ENCODE measurements around the gene TRIM72.

Gene TRIM72

GRCh38 chr16:31183432-31184428 is 30.2 kb upstream of the TRIM72 start:
- no peak overlapping the region for H3K4me3 ChIP-seq (ENCODE audit: low read length)

GRCh38 chr16:31184888-31185287 is 29.0 kb upstream of the TRIM72 start:
- H2AFZ ChIP-seq (ENCODE audit: low read depth, low read length) = no peak overlapping the region
- H3K9ac ChIP-seq (ENCODE audit: low read length) = no peak overlapping the region
- H3K79me2 ChIP-seq (ENCODE audit: low read length) = peaks cover 100% of the 10 kb centered on the region
- H3K4me2 ChIP-seq (ENCODE audit: low read length) = no peak overlapping the region
- peaks cover 93% of the 10 kb centered on the region for H4K20me1 ChIP-seq (ENCODE audit: insufficient read depth, low read length)
- H3K27me3 ChIP-seq (ENCODE audit: low read depth, low read length) = no peaks in the 10 kb centered on the region
- TF ChIP-seq CTCF (IDR thresholded peaks at IDR 0.05; ENCODE audit: low read depth, low read length) = no peak
- TF ChIP-seq EZH2phosphoT487 (IDR thresholded peaks at IDR 0.05; ENCODE audit: low read depth) = no peak
- no peaks in the 10 kb centered on the region for H3K9me3 ChIP-seq (ENCODE audit: insufficient read depth, low read length)
- no peak overlapping the region for H3K27ac ChIP-seq (ENCODE audit: low read length)
- H3K4me3 ChIP-seq (ENCODE audit: low read length) = no peak overlapping the region
- H3K4me1 ChIP-seq (ENCODE audit: low read length) = peaks cover 13% of the 10 kb centered on the region
- peaks cover 90% of the 10 kb centered on the region for H3K36me3 ChIP-seq (replicated peaks; ENCODE audit: low read depth, low read length)

More at GRCh38 chr16:31183432-31184428, 30.2 kb upstream of the TRIM72 start:
- peaks cover 14% of the 10 kb centered on the region for H3K4me1 ChIP-seq (ENCODE audit: low read length)
- H3K36me3 ChIP-seq (replicated peaks; ENCODE audit: low read depth, low read length) = peaks cover 78% of the 10 kb centered on the region
- no peak for TF ChIP-seq EZH2phosphoT487 (IDR thresholded peaks at IDR 0.05; ENCODE audit: low read depth)
- TF ChIP-seq CTCF (IDR thresholded peaks at IDR 0.05; ENCODE audit: low read depth, low read length) = no peak
- no peaks in the 10 kb centered on the region for H3K27me3 ChIP-seq (ENCODE audit: low read depth, low read length)
- peaks cover 96% of the 10 kb centered on the region for H3K79me2 ChIP-seq (ENCODE audit: low read length)
- H3K9me3 ChIP-seq (ENCODE audit: insufficient read depth, low read length) = no peaks in the 10 kb centered on the region
- no peak overlapping the region for H2AFZ ChIP-seq (ENCODE audit: low read depth, low read length)
- no peak overlapping the region for H3K27ac ChIP-seq (ENCODE audit: low read length)
- H3K9ac ChIP-seq (ENCODE audit: low read length) = no peak overlapping the region
- peaks cover 82% of the 10 kb centered on the region for H4K20me1 ChIP-seq (ENCODE audit: insufficient read depth, low read length)
- H3K4me2 ChIP-seq (ENCODE audit: low read length) = 0 out of 2 replicates have a peak overlapping the region, but pooled peaks have one; percentile 98

- no peak overlapping the region for H3K4me2 ChIP-seq (ENCODE audit: low read length)
These were observed 28.6 kb upstream of the TRIM72 start for GRCh38 chr16:31185339-31185738.

More at GRCh38 chr16:31185339-31185738, 28.6 kb upstream of the TRIM72 start:
- H3K79me2 ChIP-seq (ENCODE audit: low read length) = peaks cover 100% of the 10 kb centered on the region
- no peak overlapping the region for H3K9ac ChIP-seq (ENCODE audit: low read length)
- H3K9me3 ChIP-seq (ENCODE audit: insufficient read depth, low read length) = no peaks in the 10 kb centered on the region
- no peak for TF ChIP-seq EZH2phosphoT487 (IDR thresholded peaks at IDR 0.05; ENCODE audit: low read depth)
- no peak for TF ChIP-seq CTCF (IDR thresholded peaks at IDR 0.05; ENCODE audit: low read depth, low read length)
- no peak overlapping the region for H3K27ac ChIP-seq (ENCODE audit: low read length)
- H3K36me3 ChIP-seq (replicated peaks; ENCODE audit: low read depth, low read length) = peaks cover 92% of the 10 kb centered on the region
- H3K4me1 ChIP-seq (ENCODE audit: low read length) = peaks cover 13% of the 10 kb centered on the region
- no peak overlapping the region for H3K4me3 ChIP-seq (ENCODE audit: low read length)
- H2AFZ ChIP-seq (ENCODE audit: low read depth, low read length) = no peak overlapping the region
- peaks cover 98% of the 10 kb centered on the region for H4K20me1 ChIP-seq (ENCODE audit: insufficient read depth, low read length)
- H3K27me3 ChIP-seq (ENCODE audit: low read depth, low read length) = no peaks in the 10 kb centered on the region
